ENCODE data around the gene HOTAIR.
A peak's percentile ranks its signal among the peaks of the same experiment; 100 is the strongest.

HOTAIR gene

DNA sequence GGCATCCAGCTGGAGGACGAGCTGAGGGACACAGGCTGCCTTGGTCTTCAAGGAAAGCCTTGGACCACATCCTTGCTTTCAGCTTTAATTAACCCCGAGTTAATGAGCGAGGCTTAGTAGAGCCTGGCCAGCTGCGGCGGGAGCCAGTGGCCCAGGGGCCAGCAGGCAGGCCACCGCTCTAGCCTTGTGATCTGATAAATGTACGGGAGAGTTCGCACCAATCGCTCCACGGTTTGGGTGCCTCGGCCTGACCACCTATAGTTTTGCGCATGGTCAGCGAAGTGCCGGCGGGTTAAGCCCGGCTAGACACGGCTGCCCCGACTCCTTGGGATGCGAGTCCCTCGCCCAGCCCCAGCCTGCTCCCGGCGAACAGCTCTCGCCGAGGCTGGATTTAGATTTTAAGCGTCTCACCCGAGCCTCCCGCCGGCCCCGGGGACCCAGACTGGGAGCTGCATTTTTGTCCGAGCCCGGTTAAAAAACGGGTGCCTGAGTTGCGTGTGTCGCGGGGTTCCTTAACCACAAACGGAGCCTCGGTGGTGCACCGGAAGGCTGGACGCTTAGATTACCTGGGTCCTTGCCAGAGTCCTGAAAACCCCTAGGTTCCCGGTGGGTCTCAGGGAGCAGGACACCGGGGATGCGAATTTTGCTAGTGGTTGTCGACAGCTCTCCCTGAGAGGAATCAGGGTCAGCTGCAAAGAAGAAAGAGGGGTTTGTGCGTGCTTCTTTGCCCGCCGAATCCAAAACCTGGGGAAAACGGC lies 23.0 kb downstream of the HOTAIR start:
- H3K27ac ChIP-seq: no peak overlapping the region
- DNase-seq: no peak
- H3K36me3 ChIP-seq (replicated peaks): no peaks in the 10 kb centered on the region
- no peak for TF ChIP-seq CTCF (IDR thresholded peaks at IDR 0.05; ENCODE audit: low read depth, low read length, missing control alignments)
- H3K4me3 ChIP-seq (ENCODE audit: low read depth, low read length): no peak overlapping the region
- peaks cover 94% of the 10 kb centered on the region for H3K27me3 ChIP-seq (replicated peaks)
- in situ Hi-C loops (cut with HindIII; ENCODE audit: low pct_ligation_motif_present, low sequenced_read_pairs): no loop called here

- no peak for TF ChIP-seq CTCF (IDR thresholded peaks at IDR 0.05; ENCODE audit: low read depth, low read length, missing control alignments)
- DNase-seq: no peak
- no peaks in the 10 kb centered on the region for H3K36me3 ChIP-seq (replicated peaks)
- H3K4me3 ChIP-seq (ENCODE audit: low read depth, low read length): no peak overlapping the region
- H3K27me3 ChIP-seq (replicated peaks): peaks cover 94% of the 10 kb centered on the region
- no peak overlapping the region for H3K27ac ChIP-seq
- in situ Hi-C loops (cut with HindIII; ENCODE audit: low pct_ligation_motif_present, low sequenced_read_pairs): no loop called here
Measured at GRCh38 chr12:53950789-53951576, 23.8 kb downstream of the HOTAIR start.

- no peaks in the 10 kb centered on the region for H3K36me3 ChIP-seq (replicated peaks)
- TF ChIP-seq CTCF (IDR thresholded peaks at IDR 0.05; ENCODE audit: low read depth, low read length, missing control alignments): no peak
- no peak overlapping the region for H3K4me3 ChIP-seq (ENCODE audit: low read depth, low read length)
- peaks cover 94% of the 10 kb centered on the region for H3K27me3 ChIP-seq (replicated peaks)
- no peak for DNase-seq
- in situ Hi-C loops (cut with HindIII; ENCODE audit: low pct_ligation_motif_present, low sequenced_read_pairs): no loop called here
- H3K27ac ChIP-seq: no peak overlapping the region
Measured at GRCh38 chr12:53950437-53950773, 24.3 kb downstream of the HOTAIR start.

DNA sequence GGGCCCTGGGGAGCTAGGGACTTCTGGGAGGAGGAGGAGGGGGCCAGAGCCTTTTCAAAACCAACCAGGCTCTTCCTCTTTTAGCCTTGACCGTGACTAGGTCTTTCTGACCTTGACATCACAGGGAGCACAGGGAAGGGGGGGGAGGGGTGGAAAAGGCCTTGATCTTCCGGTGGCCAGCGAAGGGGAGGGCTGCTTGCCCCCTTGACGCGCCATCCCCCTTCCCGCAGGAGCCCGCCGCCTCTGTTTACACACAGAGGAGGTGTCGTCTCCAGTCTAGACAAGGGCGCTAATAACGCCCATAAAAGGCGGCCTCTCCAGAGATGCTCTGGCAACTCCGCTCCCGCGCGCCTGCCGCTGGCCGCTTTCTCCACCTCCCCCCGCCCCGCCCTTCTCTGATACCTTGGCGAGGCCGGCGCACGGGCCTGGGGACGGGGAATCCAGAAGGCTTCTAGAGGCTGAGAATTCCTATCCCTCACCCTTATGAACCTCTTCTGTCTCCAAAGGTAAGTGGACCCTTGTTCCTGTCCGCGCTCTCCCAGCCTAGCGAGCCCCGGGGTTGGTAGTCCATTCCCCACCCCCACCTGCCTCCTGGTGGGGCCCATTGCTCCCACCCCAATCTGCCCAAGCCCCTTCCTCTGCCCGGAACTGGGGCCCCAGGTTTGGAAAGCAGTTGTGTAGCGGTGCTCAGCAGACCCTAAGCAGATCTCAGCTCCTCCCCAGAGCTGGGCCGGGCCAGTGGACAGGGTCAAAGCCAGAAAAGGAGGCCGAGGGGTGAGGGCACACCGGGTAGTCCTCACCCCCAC lies 24.9 kb downstream of the HOTAIR start:
- no peaks in the 10 kb centered on the region for H3K36me3 ChIP-seq (replicated peaks)
- no peak for TF ChIP-seq CTCF (IDR thresholded peaks at IDR 0.05; ENCODE audit: low read depth, low read length, missing control alignments)
- DNase-seq: no peak
- H3K27me3 ChIP-seq (replicated peaks): peaks cover 94% of the 10 kb centered on the region
- in situ Hi-C loops (cut with HindIII; ENCODE audit: low pct_ligation_motif_present, low sequenced_read_pairs): no loop called here
- no peak overlapping the region for H3K4me3 ChIP-seq (ENCODE audit: low read depth, low read length)
- no peak overlapping the region for H3K27ac ChIP-seq

GRCh38 chr12:53948650-53949593 lies 25.8 kb downstream of the HOTAIR start:
- Histone ChIP-seq H3K27me3 (replicated peaks) (peaks cover 94% of the 10 kb centered on the region), H3K36me3 (replicated peaks) (no peaks in the 10 kb centered on the region), H3K4me3 (ENCODE audit: low read depth, low read length) (no peak overlapping the region), H3K27ac (no peak overlapping the region)
- DNase-seq: no peak
- TF ChIP-seq CTCF (IDR thresholded peaks at IDR 0.05; ENCODE audit: low read depth, low read length, missing control alignments): peak; percentile 8
- in situ Hi-C loops (cut with HindIII; ENCODE audit: low pct_ligation_motif_present, low sequenced_read_pairs): no loop called here
